Lung (tissue), 12 donors: ENCODE data around the gene MAOA. TPM values are rescaled to one million over a fixed set of nuclear protein-coding genes. Genes with fewer than 3 reads are reported as not detected.

ENCODE experiments used
- ATAC-seq: fragments of 200-7000 bp; cut with Tn5 transposase; one replicate; pipeline ENCODE4 v1.9.1; 2020; ENCODE audit warnings: moderate number of reproducible peaks; ENCODE audit not compliant: insufficient read depth, low FRiP score
- DNase-seq, 3 donors: peaks; one replicate each; pipeline ENCODE4 v3.0.0-alpha.2; 2013 to 2017
- H3K27ac ChIP-seq, 2 donors: one replicate each; pipeline ENCODE4 v1.5.1; 2013; ENCODE audit warnings: mild to moderate bottlenecking in 2 of 2, moderate library complexity in 2 of 2, control low read depth in 1 of 2, inconsistent platforms in 1 of 2, low read depth in 1 of 2, low read length in 1 of 2
- H3K27me3 ChIP-seq, 3 donors: one replicate each; pipeline ENCODE4 v1.5.1; 2013; ENCODE audit warnings: low read length in 2 of 3; ENCODE audit not compliant: control insufficient read depth in 3 of 3, insufficient read depth in 3 of 3
- H3K36me3 ChIP-seq, 4 donors: one replicate each; pipeline ENCODE4 v1.5.1; 2013; ENCODE audit warnings: low read length in 4 of 4, mild to moderate bottlenecking in 1 of 4, moderate library complexity in 1 of 4; ENCODE audit not compliant: control insufficient read depth in 4 of 4, insufficient read depth in 4 of 4
- H3K4me1 ChIP-seq, 5 donors: one replicate each; pipeline ENCODE4 v1.5.1; 2013; ENCODE audit warnings: low read length in 5 of 5, mild to moderate bottlenecking in 2 of 5, moderate library complexity in 1 of 5; ENCODE audit not compliant: control insufficient read depth in 5 of 5, insufficient read depth in 5 of 5
- H3K4me3 ChIP-seq: one replicate; pipeline ENCODE4 v1.5.1; 2013; ENCODE audit warnings: mild to moderate bottlenecking, control low read depth, moderate library complexity
- H3K9ac ChIP-seq, 2 donors: one replicate each; pipeline ENCODE4 v1.5.1; 2013; ENCODE audit warnings: low read length in 2 of 2, control low read depth in 1 of 2; ENCODE audit not compliant: insufficient read depth in 1 of 2
- H3K9me3 ChIP-seq, 4 donors: one replicate each; pipeline ENCODE4 v1.5.1; 2013; ENCODE audit warnings: low read length in 3 of 4, mild to moderate bottlenecking in 1 of 4, moderate library complexity in 1 of 4; ENCODE audit not compliant: control insufficient read depth in 4 of 4, insufficient read depth in 3 of 4
- WGBS, 2 donors: extraction: QIAGEN DNeasy Blood & Tissue Kit; methylation state at CpG; one replicate each; pipeline ENCODE4 v1.1.7; 2013; 5-methylcytosine and 5-hydroxymethylcytosine counted together
- polyA plus RNA-seq, 2 donors: library from polyadenylated mRNA; stranded (reverse); fragments of 200-250 nt; gene quantifications; one replicate each; pipeline ENCODE4 v1.2.1, GENCODE V29; 2013
- total RNA-seq, 2 donors: library from RNA; depleted of rRNA in 1 of 2; stranded (reverse); fragments of >200 nt in 1 of 2; gene quantifications; one replicate each; pipeline ENCODE4 v1.2.1, GENCODE V29; 2014 to 2021
- TF ChIP-seq, protein P1 (sequence below): IDR thresholded peaks from 2 replicates; pipeline ENCODE4 v1.5.1; 2012; ENCODE audit warnings: mild to moderate bottlenecking; ENCODE audit errors: control extremely low read depth, extremely low read depth
- donor health status: control.
- donor health status: control.
- donor health status: Bipolar disorder and iron deficiency.
- donor health status: healthy.
- donor health status: DM: yes; HTN: yes; CAD: no.

MAOA gene
- total and polyA plus RNA-seq, 4 donors: 70.0 to 187 (median 117) TPM

DNA sequence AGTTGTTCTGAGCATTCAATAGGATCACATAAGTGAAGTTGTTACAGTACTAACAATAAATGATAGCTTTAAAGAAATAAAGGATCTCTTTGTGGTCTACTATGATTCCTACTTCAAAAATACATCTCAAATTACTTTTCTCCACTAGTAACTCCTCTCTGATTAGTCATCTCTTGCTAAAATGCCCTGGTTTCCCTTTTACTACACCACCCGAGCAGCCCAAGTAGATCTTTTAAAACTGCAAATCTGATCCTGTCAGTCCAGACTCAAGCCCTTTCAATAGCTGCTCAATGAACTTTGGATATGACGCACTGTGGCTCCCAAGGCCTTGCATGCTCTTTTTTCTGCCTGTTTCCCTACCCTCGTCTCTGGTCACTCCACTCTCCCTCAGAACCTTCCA is 97.5 kb downstream of the MAOA start:
- Histone ChIP-seq H3K4me3 (no peak overlapping the region), H3K4me1 (no peaks in the 10 kb centered on the region), H3K9ac (no peak overlapping the region), H3K36me3 (no peaks in the 10 kb centered on the region), H3K9me3 (peaks cover 0 to 2% (median 0%) of the 10 kb centered on the region in 4 donors), H3K27ac (no peak overlapping the region), H3K27me3 (peaks cover 0 to 30% (median 8%) of the 10 kb centered on the region in 3 donors)
- DNase-seq: no peak
- no peak for ATAC-seq
- TF ChIP-seq, protein P1, sequence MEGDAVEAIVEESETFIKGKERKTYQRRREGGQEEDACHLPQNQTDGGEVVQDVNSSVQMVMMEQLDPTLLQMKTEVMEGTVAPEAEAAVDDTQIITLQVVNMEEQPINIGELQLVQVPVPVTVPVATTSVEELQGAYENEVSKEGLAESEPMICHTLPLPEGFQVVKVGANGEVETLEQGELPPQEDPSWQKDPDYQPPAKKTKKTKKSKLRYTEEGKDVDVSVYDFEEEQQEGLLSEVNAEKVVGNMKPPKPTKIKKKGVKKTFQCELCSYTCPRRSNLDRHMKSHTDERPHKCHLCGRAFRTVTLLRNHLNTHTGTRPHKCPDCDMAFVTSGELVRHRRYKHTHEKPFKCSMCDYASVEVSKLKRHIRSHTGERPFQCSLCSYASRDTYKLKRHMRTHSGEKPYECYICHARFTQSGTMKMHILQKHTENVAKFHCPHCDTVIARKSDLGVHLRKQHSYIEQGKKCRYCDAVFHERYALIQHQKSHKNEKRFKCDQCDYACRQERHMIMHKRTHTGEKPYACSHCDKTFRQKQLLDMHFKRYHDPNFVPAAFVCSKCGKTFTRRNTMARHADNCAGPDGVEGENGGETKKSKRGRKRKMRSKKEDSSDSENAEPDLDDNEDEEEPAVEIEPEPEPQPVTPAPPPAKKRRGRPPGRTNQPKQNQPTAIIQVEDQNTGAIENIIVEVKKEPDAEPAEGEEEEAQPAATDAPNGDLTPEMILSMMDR: no peak
- WGBS, 2 donors: 67 to 80% methylated on average over 3 of the region's 3 CpGs

DNA sequence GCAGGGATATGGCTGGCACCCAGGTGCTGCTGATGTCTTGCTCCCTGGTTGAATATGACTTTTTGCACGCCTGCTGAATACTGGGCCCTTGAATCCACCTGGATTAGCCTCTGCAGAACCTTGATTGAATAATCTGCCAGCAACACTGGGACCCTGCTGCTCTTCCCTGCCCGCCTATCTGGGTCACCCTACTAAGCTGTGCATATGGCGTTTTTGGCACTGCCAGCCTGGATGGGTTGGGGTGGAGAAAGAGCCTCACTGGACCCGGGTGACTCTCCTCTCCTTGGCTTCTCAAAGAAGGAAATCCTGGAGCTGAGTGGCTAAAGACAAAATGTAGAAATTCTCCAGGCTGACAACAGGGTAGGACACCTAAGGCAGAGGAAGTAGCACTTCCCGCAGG is 100.0 kb downstream of the MAOA start:
- DNase-seq (no peak), ATAC-seq (no peak)
- Histone ChIP-seq H3K4me1 (no peaks in the 10 kb centered on the region), H3K27ac (no peak overlapping the region), H3K27me3 (peaks cover 0 to 28% (median 8%) of the 10 kb centered on the region in 3 donors), H3K9me3 (peaks cover 0 to 2% (median 0%) of the 10 kb centered on the region in 4 donors), H3K4me3 (no peak overlapping the region), H3K36me3 (no peaks in the 10 kb centered on the region), H3K9ac (no peak overlapping the region)
- TF ChIP-seq, protein P1: no peak
- 72 to 97% methylated on average over 5 of the region's 5 CpGs for WGBS, 2 donors

DNA sequence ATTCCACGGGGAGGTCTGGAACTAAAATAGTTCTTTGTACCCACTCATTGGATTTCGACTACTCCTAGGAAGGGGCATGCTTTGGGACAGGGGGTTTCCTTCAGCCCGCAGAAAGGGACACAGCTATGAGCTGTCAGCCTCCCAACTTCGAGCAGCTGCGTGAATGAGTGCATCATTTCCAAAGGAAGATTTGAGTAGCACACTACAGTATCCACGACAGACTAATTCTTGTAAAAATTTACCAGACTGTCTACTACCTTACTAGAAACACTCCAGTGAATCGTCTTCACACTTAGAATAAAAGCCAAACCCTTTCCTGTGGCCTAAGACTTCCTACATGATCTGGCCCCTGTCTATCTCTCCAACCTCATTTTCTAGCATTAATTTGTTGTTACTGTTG is 101.9 kb downstream of the MAOA start:
- TF ChIP-seq, protein P1: no peak
- Histone ChIP-seq H3K9ac (no peak overlapping the region), H3K4me1 (no peaks in the 10 kb centered on the region), H3K27ac (no peak overlapping the region), H3K36me3 (no peaks in the 10 kb centered on the region), H3K4me3 (no peak overlapping the region), H3K27me3 (peaks cover 0 to 26% (median 9%) of the 10 kb centered on the region in 3 donors), H3K9me3 (peaks cover 0 to 3% (median 0%) of the 10 kb centered on the region in 4 donors)
- ATAC-seq (no peak), DNase-seq (no peak)
- 71 to 94% methylated on average over 7 of the region's 7 CpGs for WGBS, 2 donors
